Measurements from ENCODE around the gene S100A14. TPM values are rescaled to one million over a fixed set of nuclear protein-coding genes. Genes with fewer than 3 reads are reported as not detected.
A peak's percentile ranks its signal among the peaks of the same experiment; 100 is the strongest.

S100A14 gene
- total and polyA plus RNA-seq, 2 of the 13 experiments (the other 11 are each of a cell fraction or from before 2014, with no cell fraction given): 1.4 to 7.7 TPM

GRCh38 chr1:153633754-153634665 lies 17.9 kb upstream of the S100A14 start, which contains the start of gene CHTOP (continued):
- TF ChIP-seq CEBPB (IDR thresholded peaks at IDR 0.05; ENCODE audit: borderline replicate concordance, low read depth, low read length): peak; percentile 36; the same call in 1 of the 2 replicates
- TF ChIP-seq TBL1XR1 (IDR thresholded peaks at IDR 0.05; ENCODE audit: borderline replicate concordance, low read length, partially characterized antibody): peak; percentile 11
- TF ChIP-seq JUNB (CRISPR knock-in tag; IDR thresholded peaks at IDR 0.05; ENCODE audit: borderline replicate concordance): no peak
- no peak for TF ChIP-seq NPAS2 (CRISPR knock-in tag; IDR thresholded peaks at IDR 0.05; ENCODE audit: borderline replicate concordance)
- no peak for TF ChIP-seq ZNF629 (CRISPR knock-in tag; conservative IDR thresholded peaks at IDR 0.05)
- no peak for TF ChIP-seq SP1 (IDR thresholded peaks at IDR 0.05)
- peak; percentile 73 for TF ChIP-seq SP1 (CRISPR knock-in tag; IDR thresholded peaks at IDR 0.05)
- 0 out of 2 replicates have a peak, but pooled peaks have one; percentile 74 for TF ChIP-seq ZNF740 (CRISPR knock-in tag; IDR thresholded peaks at IDR 0.05)
- 0 out of 2 replicates have a peak, but pooled peaks have one; percentile 71 for TF ChIP-seq ZFYVE20 (CRISPR knock-in tag; IDR thresholded peaks at IDR 0.05; ENCODE audit: borderline replicate concordance, low read depth)
- no peak; the same call in 1 of the 2 replicates for TF ChIP-seq HDAC6 (IDR thresholded peaks at IDR 0.05; ENCODE audit: low read depth, low read length)
- TF ChIP-seq ELF3 (CRISPR knock-in tag; IDR thresholded peaks at IDR 0.05): no peak; the same call in 1 of the 2 replicates
- TF ChIP-seq GPN1 (CRISPR knock-in tag; IDR thresholded peaks at IDR 0.05; ENCODE audit: borderline replicate concordance): no peak
- TF ChIP-seq HIC2 (CRISPR knock-in tag; IDR thresholded peaks at IDR 0.05; ENCODE audit: low read depth): peak; percentile 32; the same call in 1 of the 2 replicates
- peak; percentile 72; the same call in 1 of the 2 replicates for TF ChIP-seq YEATS4 (CRISPR knock-in tag; IDR thresholded peaks at IDR 0.05; ENCODE audit: borderline replicate concordance)
- peak; percentile 26; the same call in 1 of the 2 replicates for TF ChIP-seq MLX (CRISPR knock-in tag; IDR thresholded peaks at IDR 0.05)
- TF ChIP-seq ZNF704 (CRISPR knock-in tag; IDR thresholded peaks at IDR 0.05; ENCODE audit: borderline replicate concordance): 0 out of 2 replicates have a peak, but pooled peaks have one; percentile 53
- no peak for TF ChIP-seq IKZF4 (CRISPR knock-in tag; IDR thresholded peaks at IDR 0.05; ENCODE audit: borderline replicate concordance, low read depth, not compliant biosample characterization)
- TF ChIP-seq KLF15 (CRISPR knock-in tag; IDR thresholded peaks at IDR 0.05; ENCODE audit: borderline replicate concordance): no peak
- TF ChIP-seq ZNF329 (CRISPR knock-in tag; IDR thresholded peaks at IDR 0.05; ENCODE audit: low read depth): 0 out of 2 replicates have a peak, but pooled peaks have one; percentile 61
- TF ChIP-seq ATF4 (CRISPR knock-in tag; IDR thresholded peaks at IDR 0.05): peak in 1 of 2 experiments; percentile 86; a peak in 2 of 4 replicates
- TF ChIP-seq ZNF264 (CRISPR knock-in tag; IDR thresholded peaks at IDR 0.05): no peak; the same call in 1 of the 2 replicates
- no peak for TF ChIP-seq XBP1 (CRISPR knock-in tag; IDR thresholded peaks at IDR 0.05)

Measured in HepG2 (cell line).